HL-60/S4 (cell line): ENCODE measurements around the gene CYSRT1.
"Not testable (repeated sequence)": the region's sequence is repeated elsewhere in the genome, so short reads cannot be mapped to it uniquely, and the experiment has no call there.

Experiments used
- in situ Hi-C: fragments of 300-500 bp; cut with MboI; formaldehyde crosslinking; loops from 2 replicates; pipeline ENCODE4 v1.14.3; 2022; ENCODE audit warnings: low sequenced_read_pairs

CYSRT1 gene

GRCh38 chr9:137234055-137234697 is 9.2 kb downstream of the CYSRT1 start:
- in situ Hi-C loops: no loop called here

GRCh38 chr9:137234758-137235423 is 9.9 kb downstream of the CYSRT1 start:
- in situ Hi-C loops: no loop called here

- in situ Hi-C loops: no loop called here
Measured at GRCh38 chr9:137235424-137236237, 10.7 kb downstream of the CYSRT1 start.

DNA sequence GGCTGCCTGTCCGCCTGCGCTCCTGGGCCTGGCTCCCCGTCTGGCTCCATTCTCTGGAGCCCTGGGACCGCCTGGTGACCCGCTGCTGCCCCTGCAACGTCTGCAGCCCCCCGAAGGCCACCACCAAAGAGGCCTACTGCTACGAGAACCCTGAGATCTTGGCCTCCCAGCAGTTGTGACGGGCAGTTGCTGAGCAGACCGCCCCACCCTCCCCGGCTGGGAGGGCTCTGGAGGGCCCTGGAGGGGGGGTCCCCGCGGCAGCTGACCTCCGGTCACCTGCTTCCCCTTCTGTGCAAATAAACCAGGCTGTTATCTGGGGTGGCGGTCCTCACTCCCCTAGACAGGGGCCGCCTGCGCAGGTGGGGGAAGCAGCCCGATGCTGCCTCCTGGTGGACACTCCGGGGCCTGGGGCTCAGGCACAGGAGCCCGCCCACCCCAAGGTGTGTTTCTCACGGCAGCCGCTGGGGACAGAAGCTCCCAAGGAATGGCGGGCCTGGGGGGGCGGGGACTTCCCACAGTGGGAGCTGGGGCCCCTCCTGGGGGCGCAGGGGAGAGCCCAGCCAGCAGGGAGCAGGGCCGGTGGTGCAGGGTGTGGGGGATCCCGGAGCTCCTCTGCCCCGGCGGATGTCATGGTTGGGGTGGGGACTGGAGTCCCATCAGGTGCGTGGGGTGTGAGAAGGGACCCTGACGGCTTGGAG is 11.4 kb downstream of the CYSRT1 start:
- in situ Hi-C loops: no loop called here

DNA sequence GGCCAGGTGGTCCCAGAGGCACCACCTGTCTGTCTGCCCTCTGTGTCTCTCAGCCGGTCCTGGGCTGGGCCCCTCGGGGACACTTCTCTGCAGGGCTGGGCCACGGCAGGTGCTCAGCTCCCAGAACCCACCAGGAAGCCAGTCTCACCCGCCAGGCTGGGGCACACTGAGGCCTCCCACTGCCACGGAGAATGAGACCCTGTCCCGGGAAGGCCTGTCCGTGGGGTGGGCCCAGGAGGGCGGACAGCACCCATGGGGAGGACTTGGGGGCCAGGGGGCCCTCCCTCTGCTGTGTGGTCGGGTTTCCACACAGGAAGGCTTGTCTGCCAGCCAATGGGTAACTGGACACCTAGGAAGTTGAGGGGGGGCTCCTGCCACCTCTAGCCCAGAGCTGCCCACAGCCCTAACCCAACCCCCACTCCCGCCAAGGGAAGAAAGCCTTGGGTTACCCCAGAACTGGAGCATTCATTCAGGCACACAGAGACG is 12.0 kb downstream of the CYSRT1 start:
- in situ Hi-C loops: no loop called here

- in situ Hi-C loops: no loop called here
Measured at GRCh38 chr9:137237759-137238726, 13.1 kb downstream of the CYSRT1 start.

- in situ Hi-C loops: not testable (repeated sequence)
Measured at GRCh38 chr9:137239541-137240200, 14.7 kb downstream of the CYSRT1 start.

DNA sequence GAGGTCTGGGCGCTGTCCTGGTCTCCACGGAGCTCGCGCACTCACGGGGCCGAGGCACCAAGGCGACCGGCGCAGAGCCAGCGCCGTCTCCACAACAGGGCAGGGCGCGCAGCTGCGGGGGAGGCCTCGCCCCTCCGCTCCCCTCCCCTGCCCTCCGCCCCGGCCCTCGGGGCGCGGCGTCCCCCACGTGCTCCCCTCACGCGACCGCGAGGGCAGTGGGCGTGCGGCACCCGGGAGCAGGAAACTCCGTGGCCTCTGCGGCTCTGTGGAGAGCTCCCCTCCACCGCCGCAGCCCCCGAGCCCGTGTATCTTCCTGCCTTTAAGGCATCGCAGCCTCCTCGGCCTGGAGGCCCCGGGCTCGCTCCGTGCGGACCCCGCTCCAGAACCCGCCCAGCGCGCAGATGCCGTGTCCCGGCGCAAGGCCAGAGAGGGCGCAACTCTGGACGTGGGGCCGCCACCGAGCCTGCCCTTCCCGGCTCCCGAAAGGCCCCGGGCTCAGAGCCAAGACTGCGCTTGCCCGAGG is 15.4 kb downstream of the CYSRT1 start:
- in situ Hi-C loops: no loop called here

DNA sequence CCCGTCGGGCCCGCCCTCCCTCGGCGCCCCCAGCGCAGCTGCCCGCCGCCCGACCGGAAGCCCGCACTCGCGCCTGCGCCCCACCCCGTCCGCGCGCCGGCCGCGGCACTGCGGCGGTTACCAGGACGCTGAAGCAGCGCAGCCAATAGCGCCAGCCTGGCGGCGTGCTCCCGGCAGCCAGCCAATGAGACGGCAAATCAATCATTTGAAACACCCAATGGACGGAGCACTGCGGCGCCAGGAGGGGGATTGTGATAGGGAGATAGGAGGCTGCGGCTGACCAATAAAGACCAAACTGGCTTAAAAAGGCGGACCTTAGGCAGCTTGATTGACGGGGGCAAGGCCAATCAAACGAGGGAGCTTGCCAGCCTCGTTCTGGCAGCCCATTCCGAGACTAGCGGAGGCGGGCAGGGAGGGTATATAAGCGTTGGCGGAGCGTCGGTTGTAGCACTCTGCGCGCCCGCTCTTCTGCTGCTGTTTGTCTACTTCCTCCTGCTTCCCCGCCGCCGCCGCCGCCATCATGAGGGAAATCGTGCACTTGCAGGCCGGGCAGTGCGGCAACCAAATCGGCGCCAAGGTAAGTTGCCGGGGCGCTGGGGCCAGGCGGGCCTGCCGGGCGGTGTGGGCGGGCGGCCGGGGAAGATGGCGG is 16.0 kb downstream of the CYSRT1 start, which contains the start of gene TUBB4B:
TSS of gene TUBB4B (plus strand) at position 447 of the 649 bp plus-strand sequence. CDS start at position 521, 74 bp downstream.
- in situ Hi-C loops: no loop called here

GRCh38 chr9:137241490-137242268 is 16.7 kb downstream of the CYSRT1 start:
- in situ Hi-C loops: no loop called here

- in situ Hi-C loops: no loop called here
Measured at GRCh38 chr9:137242269-137243203, 17.6 kb downstream of the CYSRT1 start.

GRCh38 chr9:137243266-137243625 is 18.3 kb downstream of the CYSRT1 start:
- in situ Hi-C loops: not testable (repeated sequence)

DNA sequence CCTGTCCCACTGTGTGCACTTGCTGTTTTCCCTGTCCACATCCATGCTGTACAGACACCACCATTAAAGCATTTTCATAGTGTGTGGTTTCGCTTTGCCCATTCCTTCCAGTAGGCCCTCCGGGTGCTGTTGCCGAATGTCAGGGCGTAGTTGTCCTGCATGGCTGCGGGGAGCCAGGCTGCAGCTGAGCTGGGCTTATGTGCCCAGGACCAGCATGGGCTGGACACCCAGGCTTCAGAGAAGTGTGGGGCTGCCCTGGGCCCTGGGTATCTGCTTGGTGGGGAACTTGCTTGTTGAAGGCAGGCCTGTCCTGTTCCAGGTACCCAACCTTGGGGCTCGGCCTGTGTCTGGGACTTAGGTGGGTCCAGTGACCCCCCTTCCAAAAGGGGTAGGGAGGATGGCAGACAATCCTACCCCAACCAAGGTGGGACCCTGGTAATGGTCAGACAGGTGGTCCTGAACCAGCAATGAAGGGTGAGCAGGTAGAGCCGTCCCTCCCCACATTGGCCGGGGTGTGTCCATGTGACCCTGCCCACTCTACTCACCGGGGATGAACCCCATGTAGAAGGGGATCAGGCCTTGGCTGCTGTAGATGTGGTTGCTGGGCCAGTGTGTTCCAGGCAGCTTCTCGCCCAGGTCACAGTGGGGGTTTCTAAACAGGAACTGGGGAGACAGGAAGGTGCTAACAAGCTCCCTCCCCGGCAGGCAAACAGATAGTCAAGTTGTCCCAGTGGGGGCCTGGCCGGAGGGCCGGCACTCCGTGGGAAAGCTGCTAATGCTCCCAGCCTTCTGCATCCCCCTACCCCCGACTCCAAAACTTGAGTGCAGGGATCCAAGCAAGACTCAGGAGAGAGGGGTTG is 18.9 kb downstream of the CYSRT1 start:
- in situ Hi-C loops: no loop called here

DNA sequence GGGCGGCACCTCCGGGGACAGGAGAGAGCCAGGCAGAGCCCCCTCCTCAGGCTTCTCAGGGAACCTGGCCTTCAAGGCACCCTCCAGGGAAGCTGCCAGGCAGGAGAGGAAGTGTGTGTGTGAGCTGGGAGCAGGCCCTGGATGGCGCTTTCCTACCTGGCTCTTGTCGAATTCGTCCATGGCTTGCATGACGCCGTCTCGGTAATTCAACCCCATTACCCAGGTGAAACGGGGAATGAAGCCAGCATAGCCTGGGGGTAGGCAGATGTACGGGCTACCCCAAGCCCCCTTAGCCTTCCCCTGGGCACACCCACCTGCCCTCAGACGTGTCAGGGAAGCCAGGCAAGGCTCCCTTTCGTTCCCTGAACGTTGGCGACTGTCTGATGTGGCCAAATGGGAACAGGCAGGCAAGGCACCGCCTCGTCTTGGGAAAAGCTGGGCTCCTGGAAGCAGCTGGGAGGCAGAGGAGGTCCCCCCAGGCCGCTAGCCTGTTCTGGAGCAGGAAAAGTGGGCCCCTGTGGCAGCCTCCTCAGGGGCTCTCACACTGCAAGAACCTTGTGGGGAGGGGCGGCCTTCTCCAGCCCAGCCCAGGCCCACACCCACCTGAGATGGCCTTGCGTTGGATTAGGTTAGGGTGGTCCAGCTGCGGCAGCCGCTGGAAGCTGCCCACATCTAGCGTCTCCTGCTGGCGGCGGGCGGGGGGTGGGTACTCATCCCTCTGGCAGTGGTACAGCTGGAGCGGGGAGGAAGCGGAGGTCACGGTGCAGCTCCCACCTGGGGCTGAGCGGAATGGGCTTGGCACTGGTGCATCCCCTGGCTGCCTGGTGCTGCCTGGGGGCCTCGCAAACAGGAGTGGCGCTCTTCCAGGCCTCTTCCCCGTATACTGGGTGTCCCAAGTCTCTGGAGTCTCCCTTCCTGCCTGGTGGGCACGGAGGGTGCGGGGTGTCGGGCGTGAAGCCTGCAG is 19.8 kb downstream of the CYSRT1 start:
- in situ Hi-C loops: no loop called here
